ENCODE data around the gene LDLRAD3.

LDLRAD3 gene

GRCh38 chr11:35905646-35906276, 38.1 kb upstream of the LDLRAD3 start:
- no peaks in the 10 kb centered on the region for H4K20me1 ChIP-seq (ENCODE audit: insufficient read depth, low read length, poor library complexity, severe bottlenecking)
- H3F3A ChIP-seq (ENCODE audit: low read depth): no peaks in the 10 kb centered on the region
- H3K27me3 ChIP-seq (ENCODE audit: insufficient read depth, low read length, poor library complexity, severe bottlenecking): no peaks in the 10 kb centered on the region
- no peaks in the 10 kb centered on the region for H3K9me2 ChIP-seq (replicated peaks; ENCODE audit: low read depth, low read length)
- H3K9ac ChIP-seq (ENCODE audit: low read depth, low read length, poor library complexity, severe bottlenecking): no peak overlapping the region
- H3K36me3 ChIP-seq (ENCODE audit: insufficient read depth, low read length): no peaks in the 10 kb centered on the region
- no peaks in the 10 kb centered on the region for H3K79me2 ChIP-seq (ENCODE audit: insufficient read depth, low read length)
- peaks cover 12% of the 10 kb centered on the region for H3K9me3 ChIP-seq (ENCODE audit: insufficient read depth, low read depth, low read length)
- H2AFZ ChIP-seq (ENCODE audit: low read length): peak overlapping the region; percentile 58; the same call in 1 of the 2 replicates
- peak overlapping the region; percentile 4 for H3K4me2 ChIP-seq (ENCODE audit: low read depth, low read length, poor library complexity, severe bottlenecking)
- TF ChIP-seq CTCF (conservative IDR thresholded peaks at IDR 0.05; ENCODE audit: low read length): no peak
- TF ChIP-seq EZH2phosphoT487 (IDR thresholded peaks at IDR 0.05; ENCODE audit: borderline replicate concordance): no peak
- peaks cover 20% of the 10 kb centered on the region for H3K4me1 ChIP-seq (ENCODE audit: insufficient read depth, low read length, poor library complexity, severe bottlenecking)
- no peak overlapping the region for H3K4me3 ChIP-seq (ENCODE audit: low read length, poor library complexity, severe bottlenecking)

- Histone ChIP-seq H3K9ac (ENCODE audit: low read depth, low read length, poor library complexity, severe bottlenecking) (no peak overlapping the region), H4K20me1 (ENCODE audit: insufficient read depth, low read length, poor library complexity, severe bottlenecking) (no peaks in the 10 kb centered on the region), H2AFZ (ENCODE audit: low read length) (peak overlapping the region; percentile 55; the same call in 1 of the 2 replicates), H3K9me2 (replicated peaks; ENCODE audit: low read depth, low read length) (no peaks in the 10 kb centered on the region), H3K4me1 (ENCODE audit: insufficient read depth, low read length, poor library complexity, severe bottlenecking) (peaks cover 24% of the 10 kb centered on the region), H3K79me2 (ENCODE audit: insufficient read depth, low read length) (no peaks in the 10 kb centered on the region), H3K9me3 (ENCODE audit: insufficient read depth, low read depth, low read length) (peaks cover 12% of the 10 kb centered on the region), H3F3A (ENCODE audit: low read depth) (no peaks in the 10 kb centered on the region), H3K4me2 (ENCODE audit: low read depth, low read length, poor library complexity, severe bottlenecking) (no peak overlapping the region), H3K36me3 (ENCODE audit: insufficient read depth, low read length) (no peaks in the 10 kb centered on the region), H3K27me3 (ENCODE audit: insufficient read depth, low read length, poor library complexity, severe bottlenecking) (no peaks in the 10 kb centered on the region), H3K4me3 (ENCODE audit: low read length, poor library complexity, severe bottlenecking) (no peak overlapping the region)
- TF ChIP-seq CTCF (conservative IDR thresholded peaks at IDR 0.05; ENCODE audit: low read length) (no peak), EZH2phosphoT487 (IDR thresholded peaks at IDR 0.05; ENCODE audit: borderline replicate concordance) (no peak)
Observed at GRCh38 chr11:35906277-35906661, 37.6 kb upstream of the LDLRAD3 start.

- TF ChIP-seq CTCF (conservative IDR thresholded peaks at IDR 0.05; ENCODE audit: low read length) (no peak), EZH2phosphoT487 (IDR thresholded peaks at IDR 0.05; ENCODE audit: borderline replicate concordance) (no peak)
- Histone ChIP-seq H2AFZ (ENCODE audit: low read length) (no peak overlapping the region), H3F3A (ENCODE audit: low read depth) (no peaks in the 10 kb centered on the region), H4K20me1 (ENCODE audit: insufficient read depth, low read length, poor library complexity, severe bottlenecking) (no peaks in the 10 kb centered on the region), H3K4me2 (ENCODE audit: low read depth, low read length, poor library complexity, severe bottlenecking) (no peak overlapping the region), H3K27me3 (ENCODE audit: insufficient read depth, low read length, poor library complexity, severe bottlenecking) (no peaks in the 10 kb centered on the region), H3K79me2 (ENCODE audit: insufficient read depth, low read length) (no peaks in the 10 kb centered on the region), H3K9me3 (ENCODE audit: insufficient read depth, low read depth, low read length) (peaks cover 12% of the 10 kb centered on the region), H3K36me3 (ENCODE audit: insufficient read depth, low read length) (no peaks in the 10 kb centered on the region), H3K9ac (ENCODE audit: low read depth, low read length, poor library complexity, severe bottlenecking) (no peak overlapping the region), H3K9me2 (replicated peaks; ENCODE audit: low read depth, low read length) (no peaks in the 10 kb centered on the region), H3K4me1 (ENCODE audit: insufficient read depth, low read length, poor library complexity, severe bottlenecking) (peaks cover 28% of the 10 kb centered on the region), H3K4me3 (ENCODE audit: low read length, poor library complexity, severe bottlenecking) (no peak overlapping the region)
Observed at GRCh38 chr11:35906681-35907080, 37.2 kb upstream of the LDLRAD3 start.

Measured in Loucy (cell line).